Measurements from ENCODE around the gene SMIM35. TPM values are rescaled to one million over a fixed set of nuclear protein-coding genes. Genes with fewer than 3 reads are reported as not detected.

SMIM35 gene
- total and polyA plus RNA-seq, 11 donors: 0.21 TPM; not detected in 10

- intact Hi-C loops (cut with DNase I): no loop called here
- Histone ChIP-seq H3K9me3 (no peaks in the 10 kb centered on the region), H3K27me3 (peaks cover 0 to 9% (median 0%) of the 10 kb centered on the region in 9 donors), H3K4me1 (peaks cover 0 to 96% (median 2%) of the 10 kb centered on the region in 12 donors), H3K36me3 (no peaks in the 10 kb centered on the region), H3K4me3 (no peak overlapping the region), H3K27ac (peak overlapping the region in 1 of 12 donors; percentile 82)
- TF ChIP-seq POLR2A (IDR thresholded peaks at IDR 0.05): no peak
- TF ChIP-seq CTCF (IDR thresholded peaks at IDR 0.05): no peak
- DNase-seq (no peak), ATAC-seq (no peak)
- WGBS, 4 donors: 47 to 75% (median 64%) methylated on average over 3 to 4 of the region's 4 CpGs
These were observed 110.3 kb downstream of the SMIM35 start for GRCh38 chr11:117976445-117976844.

GRCh38 chr11:117973503-117973860, 113.3 kb downstream of the SMIM35 start:
- Histone ChIP-seq H3K4me1 (peaks cover 0 to 96% (median 0%) of the 10 kb centered on the region in 12 donors), H3K4me3 (no peak overlapping the region), H3K27ac (peak overlapping the region in 1 of 12 donors; percentile 81), H3K9me3 (no peaks in the 10 kb centered on the region), H3K36me3 (no peaks in the 10 kb centered on the region), H3K27me3 (peaks cover 0 to 3% (median 0%) of the 10 kb centered on the region in 9 donors)
- TF ChIP-seq CTCF (IDR thresholded peaks at IDR 0.05) (no peak), POLR2A (IDR thresholded peaks at IDR 0.05) (no peak)
- WGBS, 4 donors: 66 to 94% (median 90%) methylated on average over 4 of the region's 4 CpGs
- no peak for DNase-seq
- intact Hi-C loops (cut with DNase I): no loop called here
- no peak for ATAC-seq

DNA sequence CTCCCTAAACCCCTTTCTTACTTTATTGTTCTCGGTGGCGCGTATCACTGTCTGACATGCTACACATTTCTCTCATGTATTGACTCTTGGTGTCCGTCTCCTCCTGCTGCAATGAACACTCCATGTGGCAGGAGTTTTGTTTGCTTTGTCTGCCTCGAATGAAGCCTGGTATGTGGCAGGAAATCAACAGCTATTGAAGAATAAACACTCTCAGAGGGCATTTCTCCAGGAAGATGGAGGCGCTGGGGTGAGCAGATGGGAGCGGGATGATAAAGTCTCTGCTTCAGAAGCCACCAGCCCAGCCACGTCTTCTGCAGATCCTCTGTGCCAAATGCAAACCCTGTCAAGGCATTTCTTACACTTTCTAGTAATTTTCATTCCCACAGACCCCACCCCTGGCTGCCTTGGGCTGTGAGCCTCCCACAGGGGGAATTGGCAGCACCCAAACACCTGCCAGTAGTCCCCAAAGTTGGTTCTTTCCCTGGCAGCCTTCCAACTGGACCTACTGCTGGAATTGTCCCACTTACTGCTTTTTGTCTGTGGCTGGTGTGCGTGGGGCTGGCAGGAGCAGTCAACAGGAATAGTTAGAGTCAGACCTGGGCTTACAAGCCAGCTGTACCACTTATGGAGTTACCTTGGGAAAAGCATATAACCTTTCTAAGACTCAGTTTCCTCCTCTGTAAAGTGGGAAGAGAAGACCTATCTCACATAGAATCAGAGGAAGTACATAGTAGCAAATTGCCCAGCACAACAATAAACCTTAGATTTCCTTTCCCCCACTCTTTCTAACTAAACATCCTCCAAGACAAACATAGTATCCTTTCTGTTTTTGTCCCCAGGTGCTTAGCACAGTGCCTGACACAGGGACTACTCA, 113.9 kb downstream of the SMIM35 start:
- intact Hi-C loops (cut with DNase I): no loop called here
- Histone ChIP-seq H3K9me3 (no peaks in the 10 kb centered on the region), H3K27ac (peak overlapping the region in 1 of 12 donors; percentile 81), H3K27me3 (peaks cover 0 to 3% (median 0%) of the 10 kb centered on the region in 9 donors), H3K4me3 (no peak overlapping the region), H3K4me1 (peaks cover 0 to 99% (median 0%) of the 10 kb centered on the region in 12 donors), H3K36me3 (no peaks in the 10 kb centered on the region)
- TF ChIP-seq CTCF (IDR thresholded peaks at IDR 0.05): no peak
- no peak for TF ChIP-seq POLR2A (IDR thresholded peaks at IDR 0.05)
- ATAC-seq (no peak), DNase-seq (no peak)
- 65 to 72% (median 69%) methylated on average over 9 of the region's 9 CpGs for WGBS, 4 donors

DNA sequence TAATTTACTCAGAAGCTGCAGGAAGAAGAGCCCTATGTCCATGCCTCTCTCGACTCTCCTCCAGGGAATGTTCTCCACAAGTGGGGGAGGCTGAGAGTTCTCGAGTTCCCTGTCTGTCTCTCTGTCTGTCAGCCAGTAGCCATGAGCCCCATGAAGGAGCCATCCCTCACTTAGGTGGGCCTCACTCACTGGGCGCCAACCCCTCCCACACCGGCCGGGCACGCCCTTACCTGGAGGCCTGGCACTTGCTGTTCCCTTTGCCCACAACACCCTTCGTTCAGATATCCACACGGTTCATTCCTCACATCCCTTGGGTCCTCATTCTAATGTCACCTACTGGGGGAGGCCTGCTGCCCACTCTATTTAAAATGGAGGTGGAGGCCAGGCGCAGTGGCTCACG, 114.7 kb downstream of the SMIM35 start:
- no peaks in the 10 kb centered on the region for H3K9me3 ChIP-seq
- TF ChIP-seq CTCF (IDR thresholded peaks at IDR 0.05): no peak
- no peak for TF ChIP-seq POLR2A (IDR thresholded peaks at IDR 0.05)
- DNase-seq (no peak), ATAC-seq (no peak)
- H3K4me3 ChIP-seq: no peak overlapping the region
- H3K27me3 ChIP-seq: peaks cover 0 to 3% (median 0%) of the 10 kb centered on the region in 9 donors
- intact Hi-C loops (cut with DNase I): no loop called here
- H3K4me1 ChIP-seq: peaks cover 0 to 91% (median 0%) of the 10 kb centered on the region in 12 donors
- WGBS, 4 donors: 94 to 96% (median 95%) methylated on average over 10 of the region's 10 CpGs
- H3K27ac ChIP-seq: no peak overlapping the region
- H3K36me3 ChIP-seq: no peaks in the 10 kb centered on the region
